Tongue (tissue), 2 donors: ENCODE results near the gene WWOX. TPM values are rescaled to one million over a fixed set of nuclear protein-coding genes. Genes with fewer than 3 reads are reported as not detected.
"Not testable (repeated sequence)": the region's sequence is repeated elsewhere in the genome, so short reads cannot be mapped to it uniquely, and the experiment has no call there.

Experiments used
- DNase-seq: peaks from one replicate; pipeline ENCODE4 v3.0.0-alpha.2; 2015
- total RNA-seq: library from RNA; depleted of rRNA; stranded (reverse); fragments of >200 nt; gene quantifications from one replicate; pipeline ENCODE4 v1.2.3, GENCODE V29; 2014

The WWOX gene
- total RNA-seq, 1 donor from 2014 or later, result 60.5 TPM

DNA sequence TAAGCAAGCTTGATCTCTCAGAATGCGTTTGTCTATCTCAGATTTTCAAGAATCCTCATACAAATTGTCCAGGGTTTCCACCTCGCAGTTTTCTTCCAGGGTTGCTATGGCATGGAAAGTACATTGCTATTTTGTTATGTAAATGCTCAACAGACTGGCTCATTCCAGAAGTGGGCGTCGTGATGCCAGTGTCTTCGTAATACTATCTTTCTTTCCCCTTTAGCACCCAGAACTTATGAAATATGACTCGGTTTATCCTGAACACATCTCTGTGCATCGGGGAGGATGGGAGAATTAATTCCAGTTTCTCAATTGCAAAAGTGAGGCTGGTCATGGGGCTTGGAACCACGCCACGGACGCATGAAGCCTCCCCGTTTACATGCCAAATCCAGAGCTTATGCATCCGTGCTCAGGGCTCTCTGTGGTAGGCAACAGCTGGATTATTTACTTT is 405.0 kb downstream of the WWOX start:
- peak; percentile 86 for DNase-seq

DNA sequence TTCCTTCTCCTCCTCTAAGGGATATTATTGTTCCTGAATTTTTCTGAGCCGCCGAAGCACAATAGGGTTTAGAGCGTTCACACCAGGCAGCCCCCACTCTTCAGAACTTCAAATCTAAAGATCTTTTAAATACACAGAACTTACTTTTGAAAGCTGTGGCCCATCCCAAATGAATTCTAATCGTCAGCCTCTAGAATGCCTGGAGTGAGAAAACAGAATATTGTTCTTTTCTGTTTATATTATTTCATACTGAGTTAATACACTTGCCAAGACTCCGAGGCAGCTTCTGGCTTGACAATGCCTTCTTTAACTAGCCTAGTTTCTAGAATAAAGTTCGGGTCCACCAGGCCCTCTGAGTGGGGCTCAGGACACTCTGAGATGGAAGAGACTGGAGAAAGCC is 405.6 kb downstream of the WWOX start:
- peak; percentile 48 for DNase-seq

DNA sequence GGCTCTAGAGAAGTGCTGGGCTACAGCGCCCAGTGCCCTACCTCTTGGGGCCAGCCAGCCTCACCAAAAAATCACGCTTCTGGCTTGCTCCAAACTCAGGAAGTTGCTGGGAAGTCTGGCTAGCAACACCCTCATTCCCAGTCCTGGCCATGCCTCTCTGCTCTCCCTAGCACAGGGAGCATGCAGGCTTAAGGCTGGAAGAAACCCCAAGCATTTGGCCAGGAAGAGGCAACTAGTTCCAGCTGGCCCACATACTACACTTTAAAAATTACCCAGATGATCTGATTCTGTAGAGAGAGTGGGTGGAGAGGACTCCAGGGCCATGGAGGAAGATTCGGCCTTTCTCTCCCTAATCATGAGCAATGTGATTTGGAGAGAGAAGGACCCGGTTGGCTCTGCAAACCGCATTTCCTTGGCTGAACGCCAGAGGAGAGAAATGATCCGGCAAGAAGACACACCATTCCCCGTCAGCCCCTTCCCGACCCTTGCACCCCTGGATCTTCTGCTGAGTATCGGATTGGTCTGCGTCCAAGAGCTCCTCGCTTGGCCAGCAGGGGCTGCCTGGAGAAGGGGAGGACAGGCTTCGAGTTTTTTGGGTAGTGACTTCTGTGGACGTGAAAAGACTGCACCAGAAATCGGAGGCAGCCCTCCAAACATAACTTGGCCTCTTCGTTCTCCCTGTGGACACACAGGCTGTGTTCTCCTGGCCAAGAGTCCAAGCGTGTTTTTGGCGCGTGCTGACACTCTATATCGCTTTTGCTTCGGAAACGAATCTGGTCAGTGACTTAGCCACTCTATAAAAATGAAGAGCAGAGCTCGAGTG is 406.3 kb downstream of the WWOX start:
- peak; percentile 93 for DNase-seq

DNA sequence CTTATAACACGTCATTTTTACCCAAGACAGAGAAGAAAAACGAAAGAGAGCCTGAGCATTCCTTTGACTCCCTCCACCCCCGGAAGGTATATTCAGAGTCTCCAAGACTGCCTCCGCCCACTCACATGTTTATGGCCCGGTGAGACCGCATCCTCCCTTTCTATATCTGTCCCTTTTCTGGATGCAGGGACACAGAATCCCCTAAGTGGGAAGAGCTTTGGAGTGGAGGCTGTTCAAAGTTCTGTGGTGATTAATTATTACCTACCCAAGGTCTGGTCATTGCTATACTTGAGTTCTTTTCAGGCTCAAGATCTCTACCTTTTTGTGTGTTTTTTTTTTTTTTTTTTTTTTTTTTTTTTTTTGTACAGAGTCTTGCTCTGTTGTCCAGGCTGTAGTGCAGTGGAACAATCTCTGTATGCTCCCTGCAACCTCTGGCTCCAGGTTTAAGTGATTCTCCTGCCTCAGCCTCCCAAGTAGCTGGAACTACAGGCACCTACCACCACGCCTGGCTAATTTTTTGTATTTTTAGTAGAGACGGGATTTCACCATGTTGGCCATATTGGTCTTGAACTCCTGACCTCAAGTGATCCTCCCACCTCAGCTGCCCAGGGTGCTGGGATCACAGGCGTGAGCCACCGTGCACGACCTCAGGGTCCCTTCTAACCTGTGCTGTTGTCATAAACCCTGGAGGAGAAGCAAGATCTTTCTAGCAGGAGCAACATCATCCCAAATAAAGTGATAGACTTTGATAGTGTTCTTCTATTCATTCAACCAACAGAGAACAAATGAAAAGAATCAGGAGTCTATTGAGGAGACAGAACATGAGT is 407.1 kb downstream of the WWOX start:
- no peak for DNase-seq

DNA sequence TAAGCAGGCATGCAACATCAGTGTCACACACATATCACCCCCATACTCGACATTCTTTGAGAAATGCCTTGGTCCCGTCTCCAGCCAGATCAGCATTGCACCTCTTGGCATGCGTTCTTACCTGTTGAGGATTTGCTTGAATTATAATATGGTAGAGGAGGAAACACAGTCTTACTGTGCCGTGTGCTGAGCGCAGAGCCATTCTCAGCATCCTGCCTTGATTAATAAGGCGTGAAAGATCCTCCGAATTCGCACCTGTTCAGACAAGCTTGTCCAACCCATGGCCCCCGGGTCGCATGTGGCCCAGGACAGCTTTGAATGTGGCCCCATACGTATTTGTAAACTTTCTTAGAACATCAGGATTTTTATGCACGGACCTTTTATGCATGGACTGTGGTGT is 408.1 kb downstream of the WWOX start:
- DNase-seq, result no peak

DNA sequence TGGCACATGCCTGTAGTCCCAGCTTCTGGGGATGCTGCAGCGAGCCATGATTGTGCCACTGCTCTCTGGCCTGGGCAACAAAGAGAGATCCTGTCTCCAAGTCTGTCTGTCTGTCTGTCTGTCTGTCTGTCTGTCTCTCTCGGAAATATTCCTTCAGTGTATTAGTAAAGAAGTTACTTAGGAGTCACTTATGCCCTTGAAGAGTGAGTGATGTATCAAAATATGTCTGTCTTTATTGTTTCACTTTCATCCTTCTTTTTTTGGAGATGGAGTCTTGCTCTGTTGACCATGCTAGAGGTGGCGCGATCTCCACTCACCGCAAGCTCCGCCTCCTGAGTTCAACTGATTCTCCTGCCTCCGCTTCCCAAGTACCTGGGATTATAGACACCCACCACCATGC is 410.5 kb downstream of the WWOX start:
- no peak for DNase-seq

DNA sequence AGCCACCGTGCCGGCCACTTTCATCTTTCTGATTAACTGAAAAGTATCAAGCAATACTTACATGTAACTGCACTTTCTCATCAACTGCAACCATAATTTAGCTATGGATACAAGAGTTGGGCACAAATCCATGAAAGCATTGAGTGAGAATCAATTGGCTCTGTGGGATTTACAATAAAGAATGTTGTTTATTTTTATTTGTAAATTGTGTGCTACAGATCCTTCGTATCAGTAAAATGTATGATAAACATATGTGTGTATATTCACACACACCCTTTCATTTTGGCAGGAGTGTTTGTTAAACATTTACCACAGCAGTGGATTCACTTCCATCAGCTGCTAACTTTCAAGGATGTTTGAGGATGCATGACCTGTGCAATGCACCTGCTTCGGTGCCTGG is 411.0 kb downstream of the WWOX start:
- DNase-seq, result no peak

DNA sequence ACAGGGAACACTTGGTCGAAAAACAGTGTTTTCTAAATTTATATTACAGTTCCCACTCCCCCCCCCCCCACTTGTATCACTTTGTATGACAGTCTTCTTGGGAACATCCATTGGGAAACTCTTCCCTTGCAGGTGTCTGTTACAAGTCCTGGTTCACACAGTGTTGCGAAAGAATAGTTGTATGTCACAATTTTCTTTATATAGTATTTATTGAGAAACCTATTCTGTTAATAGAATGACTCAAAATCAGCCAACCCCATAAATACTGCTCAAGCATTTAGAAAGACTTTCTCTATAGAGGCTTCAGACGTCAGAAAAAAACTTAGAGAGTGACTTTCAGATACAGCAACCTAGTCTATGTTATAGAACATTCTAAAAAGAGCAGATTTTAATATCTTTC is 414.4 kb downstream of the WWOX start:
- no peak for DNase-seq

DNA sequence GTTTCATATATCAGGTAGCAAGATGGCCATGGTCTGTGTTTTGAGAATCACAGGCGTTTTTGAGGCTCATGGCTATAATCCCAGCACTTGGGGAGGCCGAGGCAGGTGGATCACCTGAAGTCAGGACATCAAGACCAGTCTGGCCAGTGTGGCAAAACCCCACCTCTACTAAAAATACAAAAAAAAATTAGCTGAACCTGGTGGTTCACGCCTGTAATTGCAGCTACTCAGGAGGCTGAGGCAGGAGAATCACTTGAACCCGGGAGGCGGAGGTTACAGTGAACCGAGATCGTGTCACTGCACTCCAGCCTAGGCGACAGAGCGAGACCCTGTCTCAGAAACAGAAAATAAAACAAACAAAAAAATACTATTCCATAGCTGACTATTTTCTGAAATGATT is 415.4 kb downstream of the WWOX start:
- DNase-seq, result not testable (repeated sequence)

DNA sequence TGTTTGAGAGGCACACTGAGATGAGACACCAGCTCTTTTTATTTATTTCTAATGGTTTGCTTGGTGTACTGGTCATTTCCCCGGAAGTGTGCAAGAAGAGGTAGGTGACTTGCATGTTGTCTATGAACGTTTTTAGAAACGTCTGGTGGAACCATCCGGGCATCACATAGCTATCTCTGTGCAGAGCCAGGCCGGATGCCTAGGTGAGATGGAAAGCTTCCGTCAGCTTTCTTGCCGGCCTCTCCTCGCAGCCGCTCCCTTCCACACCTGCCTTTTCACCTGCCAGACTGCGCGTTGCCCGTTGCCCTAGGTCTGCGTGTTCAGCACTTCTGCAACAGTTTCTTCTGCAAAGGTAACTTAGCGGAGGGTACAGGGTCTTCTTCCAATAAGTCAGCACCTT is 416.0 kb downstream of the WWOX start:
- DNase-seq, result no peak

DNA sequence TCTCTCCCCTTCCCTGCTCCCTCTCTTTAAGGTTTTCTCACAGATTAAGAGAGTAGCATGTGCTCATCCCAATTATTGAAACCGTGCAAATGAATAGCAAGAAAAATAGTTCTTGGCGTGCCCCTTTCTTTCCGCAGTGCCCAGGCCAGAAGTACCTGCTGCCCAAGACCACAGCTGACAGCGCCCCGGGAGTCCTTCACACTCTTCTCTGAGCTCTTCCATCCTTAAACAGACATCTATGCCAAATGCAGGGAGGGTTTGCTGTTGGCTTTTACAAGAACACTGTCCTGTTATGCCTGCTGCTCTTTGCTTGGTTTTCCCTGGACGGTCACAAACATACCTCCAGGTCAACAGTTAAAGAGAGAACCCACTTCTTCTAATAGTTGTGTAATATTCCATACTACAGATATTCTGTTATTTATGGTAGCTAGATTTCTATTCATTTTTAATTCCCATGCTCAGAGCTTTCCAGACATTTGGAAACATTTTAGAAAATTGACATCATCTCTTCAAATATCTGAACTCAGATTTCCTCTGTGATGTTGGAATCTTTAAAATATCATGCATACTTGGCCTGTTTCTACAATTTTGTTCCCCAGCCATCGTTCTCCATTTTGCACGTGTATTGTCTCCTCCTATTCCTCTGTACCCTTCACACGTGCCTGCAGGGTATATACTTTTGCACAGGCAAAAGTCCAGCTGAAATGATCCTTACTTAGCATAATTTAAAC is 416.7 kb downstream of the WWOX start:
- no peak for DNase-seq

DNA sequence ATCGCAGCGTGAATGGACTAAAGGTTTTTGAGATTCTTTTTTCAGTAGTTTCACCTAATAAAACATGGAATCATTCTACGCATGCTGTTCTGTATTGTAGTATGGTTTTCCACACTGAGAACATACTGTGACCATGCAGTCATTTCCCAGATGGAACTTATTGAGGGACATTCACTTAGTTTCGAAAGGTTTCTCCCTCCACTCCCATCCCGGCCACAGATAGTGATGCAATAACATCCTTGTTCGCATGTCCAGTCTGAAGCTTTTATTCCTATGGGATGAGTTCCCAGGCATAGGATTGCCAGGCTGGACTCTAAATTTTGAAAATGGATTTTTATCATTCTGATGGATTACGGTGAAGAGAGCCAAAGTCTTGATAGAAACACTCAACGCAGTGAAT is 420.4 kb downstream of the WWOX start:
- no peak for DNase-seq

DNA sequence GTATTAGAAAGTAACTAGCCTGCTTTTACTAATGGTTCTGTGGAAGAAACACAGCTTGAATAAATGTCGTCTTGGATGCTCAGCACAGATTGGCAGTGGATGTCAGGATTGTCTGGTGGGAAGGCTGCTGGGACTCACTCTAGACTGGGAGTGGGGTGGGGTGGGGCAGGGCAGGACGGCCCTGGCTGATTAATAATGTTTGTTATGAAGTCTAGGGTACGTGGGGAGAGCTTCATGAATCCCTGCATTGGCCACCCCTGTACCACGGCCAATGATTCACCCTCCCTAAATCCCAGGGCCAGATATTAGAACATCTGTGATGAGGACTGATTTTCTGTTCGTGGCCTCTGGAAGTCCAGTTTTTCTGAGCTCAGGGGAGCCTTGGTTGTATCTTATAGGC is 421.0 kb downstream of the WWOX start:
- DNase-seq, result no peak

DNA sequence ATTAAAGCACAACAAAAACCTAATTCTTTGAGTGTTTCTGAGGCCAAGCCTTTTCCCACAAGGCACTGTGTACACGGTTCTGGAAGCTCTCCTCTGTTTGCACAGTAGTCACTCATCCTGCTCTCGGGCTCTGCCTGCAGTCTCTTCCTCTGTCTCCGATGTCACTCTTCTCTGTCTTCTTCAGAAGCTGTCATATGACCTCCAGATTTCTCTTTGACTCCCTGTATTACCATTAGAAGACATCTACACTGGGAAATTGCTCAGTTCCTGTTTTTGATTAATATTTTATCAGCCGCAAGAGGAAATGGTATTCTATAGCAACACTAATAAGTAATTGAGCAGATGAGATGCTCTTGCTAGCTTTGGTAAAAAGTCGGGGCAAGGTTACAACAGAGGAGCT is 422.9 kb downstream of the WWOX start:
- DNase-seq, result no peak

DNA sequence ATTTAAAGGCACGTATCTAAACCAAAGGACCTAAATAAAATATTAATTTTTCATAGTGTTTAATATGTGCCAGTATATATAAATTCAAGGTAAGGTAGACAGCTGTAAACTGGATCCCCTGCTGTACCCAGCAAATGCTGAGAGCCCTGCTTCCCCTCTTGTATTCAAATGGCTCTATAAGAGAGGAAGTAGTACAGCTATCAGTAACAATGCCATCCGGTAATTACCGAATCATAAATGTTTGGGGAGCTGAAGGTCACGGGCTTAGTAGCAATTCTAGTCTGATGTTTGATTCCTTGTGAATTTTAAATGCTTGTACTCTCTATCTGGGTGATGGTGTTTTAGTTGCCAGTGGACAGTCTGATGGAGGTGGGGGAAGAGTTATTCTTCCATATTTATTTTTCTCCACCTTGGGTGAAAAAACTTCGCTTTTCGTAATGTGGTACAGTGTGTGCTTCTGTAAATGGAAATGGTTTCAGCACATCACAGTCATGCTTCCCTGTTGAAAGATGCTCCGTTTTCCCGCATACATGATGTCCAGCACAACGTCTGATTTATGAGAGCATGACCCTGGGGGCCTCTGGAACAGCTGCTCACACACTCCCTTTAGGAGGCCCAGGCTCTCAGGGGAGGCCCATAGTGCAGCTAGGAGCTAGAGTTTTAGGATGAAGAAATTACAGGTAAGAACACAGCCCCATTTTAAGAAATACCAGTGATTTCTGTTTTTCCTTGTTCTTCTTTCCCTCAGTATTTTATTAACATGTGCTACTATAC is 423.9 kb downstream of the WWOX start:
- DNase-seq, result no peak

DNA sequence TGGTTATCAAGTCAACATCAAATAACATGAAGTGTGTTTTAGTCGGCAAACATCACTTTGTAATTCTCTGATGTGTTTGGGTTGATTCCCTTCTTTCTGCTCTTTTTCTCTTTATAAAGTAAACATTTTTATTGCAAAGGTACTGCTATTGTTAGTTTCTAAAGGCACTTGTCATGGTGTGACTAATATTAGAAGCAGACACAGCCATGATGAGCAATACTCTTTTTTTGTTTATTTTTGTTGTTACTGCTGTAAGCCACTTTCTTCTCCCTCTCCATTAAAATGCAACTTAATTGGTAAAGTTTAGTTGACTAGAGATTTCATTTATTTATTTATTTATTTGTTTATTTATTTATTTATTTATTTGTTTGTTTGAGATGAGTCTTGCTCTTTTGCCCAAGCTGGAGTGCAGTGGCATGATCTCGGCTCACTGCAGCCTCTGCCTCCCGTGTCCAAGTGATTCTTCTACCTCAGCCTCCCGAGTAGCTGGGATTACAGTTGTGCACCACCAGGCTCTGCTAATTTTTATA is 424.7 kb downstream of the WWOX start:
- no peak for DNase-seq

DNA sequence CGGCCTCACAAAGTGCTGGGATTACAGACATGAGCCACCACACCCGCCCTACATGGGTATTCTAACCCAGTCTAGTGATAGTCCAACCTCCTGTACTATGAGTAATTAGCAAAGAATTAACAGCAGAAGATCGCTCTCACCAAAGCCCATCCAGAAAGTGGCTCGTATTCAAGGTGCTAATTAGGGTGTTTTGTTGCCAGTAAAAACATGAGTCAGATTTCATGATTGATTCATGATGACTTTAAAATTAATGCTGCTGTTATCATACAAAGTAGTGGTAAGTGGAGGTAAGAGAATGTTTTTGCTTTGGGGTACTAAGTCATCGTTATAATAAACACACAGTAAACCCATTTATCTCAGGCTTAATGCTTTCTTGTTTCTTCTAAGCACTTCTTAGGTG is 428.8 kb downstream of the WWOX start:
- DNase-seq, result no peak

DNA sequence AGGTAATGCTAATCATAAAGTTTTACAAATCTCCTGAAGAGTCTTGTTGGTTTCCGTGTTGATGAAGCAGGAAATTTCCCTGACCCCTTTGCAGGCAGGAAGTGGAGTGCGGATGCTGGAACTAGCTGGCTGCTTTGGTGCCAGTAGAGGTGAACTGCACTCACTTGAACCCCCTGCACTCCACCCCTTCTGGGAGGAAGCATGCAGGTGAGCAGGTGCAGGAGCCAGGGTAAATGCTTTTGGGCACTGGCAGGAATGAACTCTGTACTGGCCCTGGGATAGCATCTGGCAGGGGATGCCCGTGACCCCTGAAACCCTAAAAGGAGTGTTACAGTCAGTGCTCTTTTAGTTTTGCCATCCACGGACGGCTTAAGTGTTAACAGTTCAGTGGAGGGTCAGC is 430.4 kb downstream of the WWOX start:
- no peak for DNase-seq

DNA sequence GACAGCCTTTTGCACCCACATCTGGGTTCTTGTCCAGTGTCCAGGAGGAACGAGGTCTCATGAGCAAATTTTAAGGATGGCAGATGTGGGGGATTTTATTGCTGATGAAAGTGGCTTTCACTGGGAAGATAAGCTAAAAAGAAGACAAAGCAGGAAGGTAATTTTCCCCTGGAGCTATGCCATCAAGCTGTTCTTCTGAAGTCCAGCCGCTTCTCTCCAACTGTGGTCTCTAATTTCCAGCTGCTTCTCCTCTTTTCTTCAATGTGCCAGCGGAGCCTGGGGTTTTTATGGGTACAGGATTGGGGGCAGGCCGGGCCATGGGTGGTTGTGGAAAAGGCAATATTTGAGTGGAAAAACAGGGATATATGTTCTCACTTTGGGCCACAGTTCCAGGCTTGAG is 430.8 kb downstream of the WWOX start:
- DNase-seq, result no peak

DNA sequence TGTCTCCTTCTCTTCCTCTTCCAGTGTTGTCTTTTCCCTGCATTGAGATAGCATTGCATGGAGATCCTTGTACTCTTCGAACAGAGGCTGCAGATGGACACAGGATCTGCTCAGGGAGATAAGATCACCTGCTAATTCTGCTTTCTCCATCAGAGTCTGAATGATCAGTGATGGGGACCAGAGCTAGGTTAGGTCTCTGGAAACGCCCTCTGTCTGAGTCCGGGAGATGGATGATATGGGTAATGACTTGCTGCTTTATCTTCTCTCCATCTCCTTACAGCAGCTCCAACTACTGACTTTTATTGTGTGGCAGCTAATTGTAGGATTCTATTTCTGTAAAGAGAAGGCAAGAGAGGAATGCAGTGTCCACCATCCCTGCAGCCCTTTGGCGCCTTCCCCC is 435.6 kb downstream of the WWOX start:
- no peak for DNase-seq

DNA sequence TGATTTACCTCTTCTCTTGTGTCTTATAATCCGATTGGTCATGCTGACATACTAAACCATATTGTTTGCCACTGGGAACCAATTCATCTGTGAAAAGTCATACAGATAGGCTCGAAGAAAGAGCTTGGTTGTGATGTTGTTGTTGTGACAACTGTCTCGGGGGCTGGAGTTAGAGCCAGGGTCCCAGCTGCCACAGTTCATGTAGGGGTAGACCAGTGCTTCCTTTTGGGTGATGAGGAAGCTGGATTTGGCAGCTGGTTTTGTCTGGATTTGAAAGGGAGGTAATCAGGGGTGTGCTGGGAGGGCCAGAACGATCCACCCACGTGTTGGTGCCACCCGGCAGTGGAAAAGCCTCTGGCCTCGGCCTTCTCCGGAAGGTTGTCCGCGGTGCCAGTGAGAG is 438.1 kb downstream of the WWOX start:
- DNase-seq, result peak; percentile 26

DNA sequence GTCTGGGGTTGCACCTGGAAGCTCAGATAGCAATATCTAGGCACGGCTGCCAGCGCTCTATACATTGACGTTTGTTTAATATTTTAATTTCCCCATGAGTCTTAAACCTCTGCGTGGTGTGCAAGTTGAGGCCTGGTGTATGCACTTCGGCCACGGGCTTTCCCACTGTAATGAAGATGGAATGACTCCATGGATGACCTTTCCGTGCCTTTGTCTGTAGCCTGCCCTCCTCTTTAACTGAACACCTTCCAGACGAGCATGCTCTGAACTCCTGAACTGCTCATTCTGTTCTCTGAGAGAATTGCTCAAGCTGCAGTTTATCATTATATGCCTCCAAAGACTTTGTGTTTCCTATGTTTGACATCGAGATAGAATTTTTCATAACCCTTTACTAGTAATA is 438.8 kb downstream of the WWOX start:
- DNase-seq, result no peak
